RWPE2 (cell line): Measurements from ENCODE around the gene ARRDC2.

Experiments
- ATAC-seq: fragments of 200-7000 bp; cut with Tn5 transposase; 3 replicates; pipeline ENCODE4 v1.9.1; 2021; ENCODE audit warnings: low read depth
- DNase-seq: peaks from one replicate; pipeline ENCODE4 v3.0.0-alpha.2; 2020; ENCODE audit warnings: low spot score
- H3K27ac ChIP-seq: fragments of 450-650 bp; 2 replicates; pipeline ENCODE4 v1.5.1; 2017; ENCODE audit warnings: mild to moderate bottlenecking; ENCODE audit not compliant: poor library complexity, severe bottlenecking
- H3K27me3 ChIP-seq: fragments of 250-450 bp; sonication (Bioruptor Pico); 2 replicates; pipeline ENCODE4 v1.5.1; 2021; ENCODE audit warnings: mild to moderate bottlenecking, moderate library complexity; ENCODE audit not compliant: insufficient read depth, poor library complexity, severe bottlenecking
- H3K36me3 ChIP-seq: fragments of 250-450 bp; sonication (Bioruptor Pico); 2 replicates; pipeline ENCODE4 v1.5.1; 2020; ENCODE audit warnings: low read depth, mild to moderate bottlenecking, moderate library complexity
- H3K4me1 ChIP-seq: fragments of 250-450 bp; sonication (Bioruptor Pico); 2 replicates; pipeline ENCODE4 v1.5.1; 2021; ENCODE audit warnings: mild to moderate bottlenecking, moderate library complexity; ENCODE audit not compliant: insufficient read depth, poor library complexity, severe bottlenecking
- H3K4me3 ChIP-seq: fragments of 250-450 bp; sonication (Bioruptor Pico); 2 replicates; pipeline ENCODE4 v1.5.1; 2021; ENCODE audit warnings: mild to moderate bottlenecking, moderate library complexity; ENCODE audit not compliant: severe bottlenecking
- H3K9me3 ChIP-seq: fragments of 250-450 bp; sonication (Bioruptor Pico); 2 replicates; pipeline ENCODE4 v1.5.1; 2021; ENCODE audit warnings: mild to moderate bottlenecking, moderate library complexity; ENCODE audit not compliant: severe bottlenecking
- CTCF ChIP-seq: fragments of 450-650 bp; IDR thresholded peaks from one replicate; pipeline ENCODE4 v1.5.1; 2017; ENCODE audit warnings: mild to moderate bottlenecking, moderate library complexity; ENCODE audit not compliant: poor library complexity, severe bottlenecking

The ARRDC2 gene

GRCh38 chr19:18016209-18016910 lies 8.4 kb downstream of the ARRDC2 start:
- TF ChIP-seq CTCF = no peak
- Histone ChIP-seq H3K36me3 (peaks cover 19% of the 10 kb centered on the region), H3K4me3 (no peak overlapping the region), H3K27ac (no peak overlapping the region), H3K27me3 (no peaks in the 10 kb centered on the region), H3K9me3 (no peaks in the 10 kb centered on the region), H3K4me1 (peaks cover 7% of the 10 kb centered on the region)
- DNase-seq = no peak
- no peak for ATAC-seq

GRCh38 chr19:18017275-18018083 lies 9.5 kb downstream of the ARRDC2 start:
- ATAC-seq (no peak), DNase-seq (no peak)
- H3K4me1 ChIP-seq = peaks cover 11% of the 10 kb centered on the region
- no peak overlapping the region for H3K4me3 ChIP-seq
- no peak overlapping the region for H3K27ac ChIP-seq
- peaks cover 11% of the 10 kb centered on the region for H3K36me3 ChIP-seq
- no peaks in the 10 kb centered on the region for H3K9me3 ChIP-seq
- no peak for TF ChIP-seq CTCF
- no peaks in the 10 kb centered on the region for H3K27me3 ChIP-seq

GRCh38 chr19:18020212-18021085 lies 12.5 kb downstream of the ARRDC2 start:
- no peak; the same call in 2 of the 3 replicates for ATAC-seq
- H3K27ac ChIP-seq = peak overlapping the region; percentile 38

GRCh38 chr19:18021121-18021755 lies 13.3 kb downstream of the ARRDC2 start:
- DNase-seq (no peak), ATAC-seq (peak; percentile 56)
- TF ChIP-seq CTCF = no peak
- Histone ChIP-seq H3K4me1 (peaks cover 11% of the 10 kb centered on the region), H3K9me3 (no peaks in the 10 kb centered on the region), H3K27me3 (no peaks in the 10 kb centered on the region), H3K27ac (peak overlapping the region; percentile 38), H3K36me3 (no peaks in the 10 kb centered on the region), H3K4me3 (no peak overlapping the region)

More at GRCh38 chr19:18020212-18021085, 12.5 kb downstream of the ARRDC2 start:
- no peak for DNase-seq
- H3K9me3 ChIP-seq = no peaks in the 10 kb centered on the region
- peaks cover 11% of the 10 kb centered on the region for H3K4me1 ChIP-seq
- H3K4me3 ChIP-seq = no peak overlapping the region
- no peaks in the 10 kb centered on the region for H3K36me3 ChIP-seq
- H3K27me3 ChIP-seq = no peaks in the 10 kb centered on the region
- no peak for TF ChIP-seq CTCF
